ENCODE results near the gene CNTN5. TPM values are rescaled to one million over a fixed set of nuclear protein-coding genes. Genes with fewer than 3 reads are reported as not detected.

Gene CNTN5
- total RNA-seq, 1 experiment from 2014 or later = not detected

DNA sequence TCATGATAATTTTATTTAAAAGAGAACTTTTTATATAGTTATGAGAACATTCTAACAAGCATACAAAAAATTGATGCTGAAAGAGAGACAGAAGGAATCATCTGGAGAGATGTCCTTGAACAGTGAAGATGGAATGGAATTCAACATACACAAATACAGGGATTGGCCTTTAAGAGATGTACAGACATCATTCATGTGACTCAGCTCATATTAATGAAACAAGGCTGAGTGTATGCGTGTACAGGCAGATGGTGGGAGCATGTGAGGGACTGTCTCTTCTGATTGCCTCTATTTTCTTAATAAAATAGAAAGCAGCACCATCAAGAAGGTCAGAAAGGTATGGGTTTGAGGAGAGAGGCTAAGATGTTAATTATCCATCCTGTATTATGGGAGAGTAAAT is 793.3 kb downstream of the CNTN5 start:
- H4K5ac ChIP-seq (ENCODE audit: insufficient read length, low read depth, low read length) = no peak overlapping the region
- WGBS (ENCODE audit: extremely low coverage, insufficient read length, low lambda C conversion rate) = no CpG with 5 or more reads among the region's 1 CpG
- no peak overlapping the region for H2AK5ac ChIP-seq (ENCODE audit: insufficient read length, low read length)
- no peak overlapping the region for H2AFZ ChIP-seq (ENCODE audit: low read length)
- no peak overlapping the region for H3K4ac ChIP-seq (ENCODE audit: low read depth, low read length)
- no peak overlapping the region for H3K14ac ChIP-seq (ENCODE audit: insufficient read depth, low read length)
- H2BK12ac ChIP-seq (ENCODE audit: insufficient read length, low read depth, low read length) = no peak overlapping the region
- no peak overlapping the region for H3K27ac ChIP-seq (ENCODE audit: insufficient read length, low read depth, low read length)
- H2BK5ac ChIP-seq (ENCODE audit: insufficient read length, low read length) = no peak overlapping the region
- no peak overlapping the region for H4K8ac ChIP-seq (replicated peaks; ENCODE audit: insufficient read length, low read depth, low read length)
- no peak for DNase-seq
- no peaks in the 10 kb centered on the region for H3K4me1 ChIP-seq (ENCODE audit: insufficient read depth, low read length)
- no peak overlapping the region for H3K27ac Mint-ChIP-seq
- no peaks in the 10 kb centered on the region for H3K79me1 ChIP-seq (ENCODE audit: insufficient read depth, low read depth, low read length, poor library complexity, severe bottlenecking)
- H3K36me3 Mint-ChIP-seq (ENCODE audit: insufficient read depth in 1 of 3, low read depth in 3 of 3) = no peaks in the 10 kb centered on the region
- H3K9me3 ChIP-seq (ENCODE audit: control insufficient read depth, low read depth, low read length) = no peaks in the 10 kb centered on the region
- no peaks in the 10 kb centered on the region; a peak in 1 of 5 replicates for H3K9me3 Mint-ChIP-seq
- peaks cover 1% of the 10 kb centered on the region; the same call in 1 of the 2 replicates for H3K27me3 Mint-ChIP-seq (ENCODE audit: low read depth)
- no peak overlapping the region for H2BK15ac ChIP-seq (ENCODE audit: low read depth, low read length)
- no peaks in the 10 kb centered on the region for H3K79me2 ChIP-seq (ENCODE audit: insufficient read depth, low read length)
- H3K4me2 ChIP-seq (ENCODE audit: insufficient read depth, insufficient read length, low read length) = no peak overlapping the region
- H3K56ac ChIP-seq (ENCODE audit: insufficient read length, low read depth, low read length) = no peak overlapping the region
- no peak overlapping the region for H3K23ac ChIP-seq (ENCODE audit: insufficient read length, low read depth, low read length)
- H2BK20ac ChIP-seq (ENCODE audit: low read depth, low read length, poor library complexity, severe bottlenecking) = no peak overlapping the region
- TF ChIP-seq, protein P1, sequence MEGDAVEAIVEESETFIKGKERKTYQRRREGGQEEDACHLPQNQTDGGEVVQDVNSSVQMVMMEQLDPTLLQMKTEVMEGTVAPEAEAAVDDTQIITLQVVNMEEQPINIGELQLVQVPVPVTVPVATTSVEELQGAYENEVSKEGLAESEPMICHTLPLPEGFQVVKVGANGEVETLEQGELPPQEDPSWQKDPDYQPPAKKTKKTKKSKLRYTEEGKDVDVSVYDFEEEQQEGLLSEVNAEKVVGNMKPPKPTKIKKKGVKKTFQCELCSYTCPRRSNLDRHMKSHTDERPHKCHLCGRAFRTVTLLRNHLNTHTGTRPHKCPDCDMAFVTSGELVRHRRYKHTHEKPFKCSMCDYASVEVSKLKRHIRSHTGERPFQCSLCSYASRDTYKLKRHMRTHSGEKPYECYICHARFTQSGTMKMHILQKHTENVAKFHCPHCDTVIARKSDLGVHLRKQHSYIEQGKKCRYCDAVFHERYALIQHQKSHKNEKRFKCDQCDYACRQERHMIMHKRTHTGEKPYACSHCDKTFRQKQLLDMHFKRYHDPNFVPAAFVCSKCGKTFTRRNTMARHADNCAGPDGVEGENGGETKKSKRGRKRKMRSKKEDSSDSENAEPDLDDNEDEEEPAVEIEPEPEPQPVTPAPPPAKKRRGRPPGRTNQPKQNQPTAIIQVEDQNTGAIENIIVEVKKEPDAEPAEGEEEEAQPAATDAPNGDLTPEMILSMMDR (conservative IDR thresholded peaks at IDR 0.05) = no peak
- no peak overlapping the region for H3T11ph ChIP-seq (ENCODE audit: low read length)
- no peak overlapping the region for H3K18ac ChIP-seq (ENCODE audit: insufficient read length, low read depth, low read length)
- no peak overlapping the region for H4K91ac ChIP-seq (ENCODE audit: insufficient read length, low read depth, low read length)
- H4K20me1 ChIP-seq (ENCODE audit: control insufficient read depth, insufficient read depth, insufficient read length) = no peaks in the 10 kb centered on the region
- H3K27me3 ChIP-seq (ENCODE audit: insufficient read depth, low read length) = no peaks in the 10 kb centered on the region
- no peak overlapping the region for H3K4me3 Mint-ChIP-seq
- H3K4me1 Mint-ChIP-seq = peaks cover 0 to 9% of the 10 kb centered on the region in 2 experiments; a peak in 3 of 4 replicates
- no peak overlapping the region for H2BK120ac ChIP-seq (ENCODE audit: low read depth, low read length, poor library complexity, severe bottlenecking)
- H3K9ac ChIP-seq (ENCODE audit: extremely low read depth, insufficient read length, low read length) = no peak overlapping the region
- H3K23me2 ChIP-seq (ENCODE audit: insufficient read length, low read depth, low read length, poor library complexity, severe bottlenecking) = no peaks in the 10 kb centered on the region
